HepG2 (cell line): Measurements from ENCODE around the gene GNA12. TPM values are rescaled to one million over a fixed set of nuclear protein-coding genes. Genes with fewer than 3 reads are reported as not detected.
A peak's percentile ranks its signal among the peaks of the same experiment; 100 is the strongest.

Source experiments
- ATAC-seq: fragments of 200-7000 bp; cut with Tn5 transposase; 3 replicates; pipeline ENCODE4 v1.9.1; 2020; ENCODE audit warnings: mild to moderate bottlenecking, moderate library complexity
- BruUV-seq: library from RNA; stranded (reverse); fragments of 400-500 nt; replicated peaks from 2 replicates; lab custom pipeline; 2021; lab: Mats Ljungman, UMichigan
- CTCF ChIA-PET: fragments of 300-600 bp; formaldehyde crosslinking; extraction: SDS; loops from one replicate; lab custom pipeline; 2021; ENCODE audit warnings: low total read pairs, inconsistent platforms, low intra/inter-chr PET ratio; lab: Yijun Ruan, JAX
- POLR2A ChIA-PET: fragments of 350-600 bp; sonication (Branson Sonifier 250); formaldehyde crosslinking; loops from one replicate; lab custom pipeline; 2020; ENCODE audit warnings: antibody characterized with exemption, inconsistent platforms; lab: Yijun Ruan, JAX
- DNase-seq: peaks from one replicate; pipeline ENCODE4 v3.0.0-alpha.2; 2015; ENCODE audit warnings: low spot score
- FAIRE-seq: peaks from 3 replicates; lab custom pipeline; 2011; peaks lifted over from hg19 to GRCh38; lab: Jason Lieb, UNC
- H2AFZ ChIP-seq: one replicate; pipeline ENCODE4 v1.6.1; 2011; ENCODE audit warnings: low read length, inconsistent platforms
- H3K27ac ChIP-seq: fragments of 300-600 bp; 3 replicates; pipeline ENCODE4 v1.8.0; 2011; ENCODE audit warnings: mixed run types, mild to moderate bottlenecking, mixed read lengths, low read length, inconsistent platforms; ENCODE audit not compliant: insufficient read depth; ENCODE audit errors: extremely low read length
- H3K27me3 ChIP-seq, 2 experiments: fragments of 200-600 bp in 1 of 2; 2 replicates in 1 of 2; 3 replicates in 1 of 2; pipeline versions ENCODE4 v1.6.0 to v1.8.0; 2011; ENCODE audit warnings: low read length in 2 of 2, mild to moderate bottlenecking in 2 of 2, moderate library complexity in 2 of 2, inconsistent platforms in 1 of 2; ENCODE audit not compliant: insufficient read depth in 2 of 2, control insufficient read depth in 1 of 2
- H3K36me3 ChIP-seq, 2 experiments: fragments of 200-600 bp in 1 of 2; replicated peaks in 1 of 2; 2 replicates in 1 of 2; 3 replicates in 1 of 2; pipeline versions ENCODE4 v1.5.1 to v1.8.0; 2011; ENCODE audit warnings: low read length in 2 of 2, inconsistent platforms in 1 of 2; ENCODE audit not compliant: insufficient read depth in 2 of 2, control insufficient read depth in 1 of 2
- H3K4me1 ChIP-seq: 2 replicates; pipeline ENCODE4 v1.5.1; 2012; ENCODE audit warnings: low read length, inconsistent platforms; ENCODE audit not compliant: insufficient read depth
- H3K4me2 ChIP-seq: 2 replicates; pipeline ENCODE4 v1.6.0; 2011; ENCODE audit warnings: low read depth, low read length, inconsistent platforms
- H3K4me3 ChIP-seq, 3 experiments: fragments of 200-600 bp in 1 of 3; sonication (generic), shearing (Covaris generic) in 1 of 3; replicated peaks in 1 of 3; 2 replicates each; pipeline ENCODE4 v1.5.1; 2011 to 2016; ENCODE audit warnings: low read length in 3 of 3, inconsistent platforms in 2 of 3, low read depth in 2 of 3, mild to moderate bottlenecking in 2 of 3, control low read depth in 1 of 3, mixed read lengths in 1 of 3; ENCODE audit not compliant: insufficient read depth in 1 of 3
- H3K79me2 ChIP-seq: one replicate; pipeline ENCODE4 v1.6.1; 2011; ENCODE audit warnings: low read length, inconsistent platforms; ENCODE audit not compliant: insufficient read depth
- H3K9ac ChIP-seq: 2 replicates; pipeline ENCODE4 v1.6.0; 2011; ENCODE audit warnings: mild to moderate bottlenecking, low read depth, low read length, inconsistent platforms; ENCODE audit not compliant: insufficient read depth
- H3K9me3 ChIP-seq: 2 replicates; pipeline ENCODE4 v1.5.1; 2012; ENCODE audit warnings: mild to moderate bottlenecking, low read length
- H4K20me1 ChIP-seq: 2 replicates; pipeline ENCODE4 v1.6.0; 2011; ENCODE audit warnings: inconsistent platforms, mild to moderate bottlenecking, low read length, moderate library complexity; ENCODE audit not compliant: insufficient read depth
- ASH2L ChIP-seq: fragments of 300-600, 200-600 bp; sonication (generic); IDR thresholded peaks from 2 replicates; pipeline ENCODE4 v1.7.0; 2017; ENCODE audit warnings: low read depth, mild to moderate bottlenecking, moderate library complexity, mixed read lengths, low read length; ENCODE audit not compliant: insufficient read length
- GPN1 ChIP-seq: sonication (generic); formaldehyde crosslinking; IDR thresholded peaks from 2 replicates; pipeline ENCODE4 v1.5.1; 2020; ENCODE audit warnings: missing genetic modification reagents, borderline replicate concordance
- HNRNPL ChIP-seq: fragments of 200-400 bp; formaldehyde crosslinking; IDR thresholded peaks from 2 replicates; pipeline ENCODE4 v1.6.1; 2017; ENCODE audit warnings: mild to moderate bottlenecking, low read depth, low read length
- KLF6 ChIP-seq: IDR thresholded peaks from 2 replicates; pipeline ENCODE4 v1.8.0; 2016; ENCODE audit warnings: missing biosample characterization, missing genetic modification reagents
- MAX ChIP-seq: IDR thresholded peaks from 2 replicates; pipeline ENCODE4 v1.6.1; 2012; ENCODE audit warnings: inconsistent platforms
- RFX3 ChIP-seq: IDR thresholded peaks from 2 replicates; pipeline ENCODE4 v1.6.1; 2016; ENCODE audit warnings: missing biosample characterization, missing genetic modification reagents
- SALL1 ChIP-seq: sonication (generic); formaldehyde crosslinking; IDR thresholded peaks from 2 replicates; pipeline ENCODE4 v1.8.0; 2022; ENCODE audit warnings: mild to moderate bottlenecking, missing genetic modification reagents
- THRA ChIP-seq: sonication (generic); formaldehyde crosslinking; IDR thresholded peaks from 2 replicates; pipeline ENCODE4 v1.4.0; 2020; ENCODE audit warnings: missing genetic modification reagents, borderline replicate concordance
- ZBED4 ChIP-seq: sonication (generic); formaldehyde crosslinking; IDR thresholded peaks from 2 replicates; pipeline ENCODE4 v1.4.0; 2020; ENCODE audit warnings: missing genetic modification reagents, borderline replicate concordance
- ZBTB38 ChIP-seq: sonication (generic); formaldehyde crosslinking; IDR thresholded peaks from 2 replicates; pipeline ENCODE4 v1.5.1; 2020; ENCODE audit warnings: mild to moderate bottlenecking, missing genetic modification reagents
- ZNF501 ChIP-seq: sonication (generic); formaldehyde crosslinking; IDR thresholded peaks from 2 replicates; pipeline ENCODE4 v1.5.1; 2020; ENCODE audit warnings: mild to moderate bottlenecking, moderate library complexity, missing genetic modification reagents
- ZNF574 ChIP-seq: sonication (generic); formaldehyde crosslinking; IDR thresholded peaks from 2 replicates; pipeline ENCODE4 v1.4.0; 2020; ENCODE audit warnings: missing genetic modification reagents
- ZNF598 ChIP-seq: sonication (generic); formaldehyde crosslinking; IDR thresholded peaks from 2 replicates; pipeline ENCODE4 v1.5.1; 2020; ENCODE audit warnings: mild to moderate bottlenecking, missing genetic modification reagents, borderline replicate concordance
- ZNF660 ChIP-seq: sonication (generic); formaldehyde crosslinking; IDR thresholded peaks from 2 replicates; pipeline ENCODE4 v1.5.1; 2020; ENCODE audit warnings: mild to moderate bottlenecking, low read depth, missing genetic modification reagents, borderline replicate concordance
- ZNF83 ChIP-seq: sonication (generic); formaldehyde crosslinking; IDR thresholded peaks from 2 replicates; pipeline ENCODE4 v1.4.0; 2020; ENCODE audit warnings: missing genetic modification reagents, mild to moderate bottlenecking, borderline replicate concordance
- WGBS: methylation state at CpG from one replicate; pipeline ENCODE4 v1.1.6; 2017; ENCODE audit warnings: low lambda C conversion rate; 5-methylcytosine and 5-hydroxymethylcytosine counted together
- in situ Hi-C: cut with HindIII; loops from 2 replicates; pipeline ENCODE4 v1.10.0; 2017; ENCODE audit warnings: low pct_unique_long_range_greater_than_20kb; ENCODE audit not compliant: extremely low pct_ligation_motif_present
- intact Hi-C: fragments of 100-400 bp; cut with micrococcal nuclease; formaldehyde crosslinking; loops from one replicate; pipeline ENCODE4 v1.10.0; 2022; ENCODE audit not compliant: unreplicated experiment
- polyA plus RNA-seq, 8 experiments: library from polyadenylated mRNA; depleted of rRNA in 3 of 8; stranded (reverse) in 7 of 8; unstranded in 1 of 8; fragments of >200 nt; fragmentation: Illumina TruSeq in 4 of 8; extraction: Trizol in 4 of 8; gene quantifications; 2 replicates each; pipeline versions ENCODE4 v1.2.1 to v1.2.3, GENCODE V29; 2011 to 2016; ENCODE audit warnings: low read depth in 4 of 8, missing spikeins in 1 of 8, mixed read lengths in 1 of 8; ENCODE audit not compliant: insufficient read depth in 1 of 8
- total RNA-seq, 5 experiments: library from RNA; depleted of rRNA; stranded (reverse); fragments of >200 nt; fragmentation: Illumina TruSeq; extraction: Trizol; gene quantifications; 2 replicates each; pipeline ENCODE4 v1.2.3, GENCODE V29; 2016; ENCODE audit warnings: low read depth in 1 of 5

GNA12 gene
- total and polyA plus RNA-seq, 2 of the 13 experiments (the other 11 are each of a cell fraction or from before 2014, with no cell fraction given), result 16.2 to 50.9 TPM

- peaks cover 91% of the 10 kb centered on the region for H3K79me2 ChIP-seq
- ATAC-seq (peak; percentile 90), DNase-seq (peak; percentile 70), FAIRE-seq (peak; percentile 57)
- H3K27ac ChIP-seq, result peak overlapping the region; percentile 66
- H2AFZ ChIP-seq, result no peak overlapping the region
- WGBS, result 36% methylated on average over 15 of the region's 19 CpGs
- H3K36me3 ChIP-seq, result 0 out of 5 replicates have a peak, but pooled peaks cover 0 to 4% of the 10 kb centered on the region in 2 experiments
- H3K4me1 ChIP-seq, result peaks cover 67% of the 10 kb centered on the region
- intact Hi-C loops, result no loop called here
- H3K9ac ChIP-seq, result peak overlapping the region; percentile 66
- H3K9me3 ChIP-seq, result no peaks in the 10 kb centered on the region
- no peaks in the 10 kb centered on the region for H4K20me1 ChIP-seq
- peak overlapping the region; percentile 86 for H3K4me2 ChIP-seq
- CTCF ChIA-PET, result no interaction called here
- H3K27me3 ChIP-seq, result no peaks in the 10 kb centered on the region
- in situ Hi-C loops, result no loop called here
- peak overlapping the region; percentile 23 to 61 (median 39) for H3K4me3 ChIP-seq
- POLR2A ChIA-PET, result interaction anchor here (0.9 to 1.5 kb wide), 6 partner anchors 9 to 45 kb away, joined by 3 to 5 read pairs (median 4); no protein-coding TSS in a partner anchor
- no TSS peak for BruUV-seq
- TF ChIP-seq ZNF83 (CRISPR knock-in tag) (no peak), ZNF574 (0 out of 2 replicates have a peak, but pooled peaks have one; percentile 33), KLF6 (peak; percentile 59; the same call in 1 of the 2 replicates), ASH2L (peak; percentile 33), ZNF660 (CRISPR knock-in tag) (no peak), ZBED4 (CRISPR knock-in tag) (peak; percentile 53; the same call in 1 of the 2 replicates), SALL1 (peak; percentile 57), ZNF501 (no peak), ZBTB38 (CRISPR knock-in tag) (peak; percentile 5; the same call in 1 of the 2 replicates), RFX3 (CRISPR knock-in tag) (no peak), THRA (CRISPR knock-in tag) (peak; percentile 51; the same call in 1 of the 2 replicates), GPN1 (CRISPR knock-in tag) (no peak), HNRNPL (no peak), ZNF598 (CRISPR knock-in tag) (no peak), MAX (peak; percentile 39)
Observed at GRCh38 chr7:2811476-2812113, 32.5 kb downstream of the GNA12 start.
